Activated naive CD4-positive, alpha-beta T cell treated with anti-CD3 and anti-CD28 coated beads, Interleukin-2, amount 10 ng/mL, durations not matched to agents 7 days and 5 days (primary cell): ENCODE data around the gene PKDCC.
A peak's percentile ranks its signal among the peaks of the same experiment; 100 is the strongest.

Experiments used
- CTCF ChIA-PET: fragments of 350-600 bp; sonication (Branson Sonifier 250); formaldehyde crosslinking; loops from one replicate; lab custom pipeline; 2021; ENCODE audit warnings: antibody characterized with exemption; lab: Charles Lee
- DNase-seq: peaks from one replicate; pipeline ENCODE4 v3.0.0-alpha.2; 2020
- H3K27ac Mint-ChIP-seq: one replicate; pipeline ENCODE4 v1.8.0; 2021; ENCODE audit warnings: mild to moderate bottlenecking, moderate library complexity, mixed read lengths
- H3K27me3 Mint-ChIP-seq: one replicate; pipeline ENCODE4 v1.8.0; 2021; ENCODE audit warnings: mild to moderate bottlenecking, mixed read lengths
- H3K36me3 Mint-ChIP-seq: one replicate; pipeline ENCODE4 v1.8.0; 2021; ENCODE audit warnings: mixed read lengths
- H3K4me1 Mint-ChIP-seq: one replicate; pipeline ENCODE4 v1.8.0; 2021; ENCODE audit warnings: mixed read lengths
- H3K4me3 Mint-ChIP-seq: one replicate; pipeline ENCODE4 v1.8.0; 2021; ENCODE audit warnings: mild to moderate bottlenecking, moderate library complexity, mixed read lengths
- H3K9me3 Mint-ChIP-seq: one replicate; pipeline ENCODE4 v1.8.0; 2021; ENCODE audit warnings: mixed read lengths

PKDCC gene

GRCh38 chr2:42047488-42048298 is at the start of gene PKDCC:
Gene PKDCC (plus strand): TSS chr2:42048021. CDS start chr2:42048200, 179 bp downstream.
- Mint-ChIP-seq H3K4me3 (peak within 1 kb of the TSS; percentile 41), H3K27me3 (peaks cover 87% of the 10 kb centered on the region), H3K27ac (no peak within 1 kb of the TSS), H3K4me1 (peaks cover 7% of the 10 kb centered on the region), H3K36me3 (no peaks in the 10 kb centered on the region), H3K9me3 (no peaks in the 10 kb centered on the region)
- DNase-seq, result peak; percentile 32
- CTCF ChIA-PET, result no interaction called here

DNA sequence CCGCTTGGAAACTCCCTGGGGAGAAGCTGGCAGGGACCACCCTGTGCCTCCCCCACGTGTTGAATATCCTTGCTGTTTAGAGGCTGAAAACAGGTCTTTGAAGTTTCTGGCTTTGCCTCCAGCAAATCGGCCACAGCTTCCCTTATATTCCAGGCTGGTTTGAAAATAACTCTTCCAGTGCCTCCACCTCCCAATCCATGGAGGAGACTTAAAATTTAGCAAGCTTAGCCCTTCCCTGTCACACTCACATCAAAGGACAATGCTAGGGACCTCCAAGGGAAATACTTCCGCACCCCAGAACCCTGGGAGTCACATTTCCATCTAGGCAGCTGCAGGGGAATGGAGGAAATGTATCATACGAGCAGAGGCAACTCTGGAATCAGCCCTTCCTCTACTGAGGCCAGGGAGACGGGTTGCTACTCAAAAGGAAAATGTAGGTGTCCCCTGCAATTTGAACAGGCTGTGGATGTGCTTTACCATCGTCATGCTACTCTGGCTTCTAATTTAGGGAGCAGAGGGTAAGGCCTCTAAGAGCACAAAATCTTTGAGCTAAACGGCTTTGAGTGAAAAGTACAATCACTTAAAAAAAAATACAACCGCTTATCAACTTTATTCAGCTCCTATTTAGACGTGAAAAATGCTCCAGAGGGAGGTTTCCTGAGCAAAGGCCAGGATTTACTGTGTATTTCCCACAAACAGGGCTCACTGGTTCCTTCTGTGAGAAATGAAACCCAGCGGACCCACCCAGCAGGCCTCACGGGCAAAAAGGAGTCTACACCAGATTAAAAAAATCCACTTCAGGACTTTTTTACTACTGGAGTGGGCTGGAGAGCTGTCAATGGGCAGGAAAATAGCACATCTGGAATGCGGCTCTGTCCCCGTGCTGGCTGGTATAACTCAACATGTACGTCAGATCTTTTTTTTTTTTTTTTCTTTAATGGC is 49.4 kb upstream of the PKDCC start:
- Mint-ChIP-seq H3K27me3 (peaks cover 7% of the 10 kb centered on the region), H3K4me1 (no peaks in the 10 kb centered on the region), H3K36me3 (no peaks in the 10 kb centered on the region), H3K4me3 (no peak overlapping the region), H3K27ac (no peak overlapping the region), H3K9me3 (peaks cover 2% of the 10 kb centered on the region)
- CTCF ChIA-PET, result no interaction called here
- no peak for DNase-seq

- Mint-ChIP-seq H3K27me3 (peaks cover 7% of the 10 kb centered on the region), H3K4me1 (no peaks in the 10 kb centered on the region), H3K36me3 (no peaks in the 10 kb centered on the region), H3K4me3 (no peak overlapping the region), H3K9me3 (peaks cover 4% of the 10 kb centered on the region), H3K27ac (no peak overlapping the region)
- CTCF ChIA-PET, result no interaction called here
- no peak for DNase-seq
These were observed 48.7 kb upstream of the PKDCC start for GRCh38 chr2:41999128-41999480.

GRCh38 chr2:41999592-42000281 is 48.1 kb upstream of the PKDCC start:
- H3K27ac Mint-ChIP-seq, result no peak overlapping the region
- H3K4me3 Mint-ChIP-seq, result no peak overlapping the region
- CTCF ChIA-PET, result no interaction called here
- H3K36me3 Mint-ChIP-seq, result no peaks in the 10 kb centered on the region
- peaks cover 7% of the 10 kb centered on the region for H3K27me3 Mint-ChIP-seq
- H3K9me3 Mint-ChIP-seq, result peaks cover 8% of the 10 kb centered on the region
- H3K4me1 Mint-ChIP-seq, result no peaks in the 10 kb centered on the region
- DNase-seq, result no peak

GRCh38 chr2:42001711-42002201 is 46.1 kb upstream of the PKDCC start:
- CTCF ChIA-PET, result no interaction called here
- no peak for DNase-seq
- Mint-ChIP-seq H3K9me3 (peaks cover 12% of the 10 kb centered on the region), H3K27ac (no peak overlapping the region), H3K27me3 (peaks cover 12% of the 10 kb centered on the region), H3K4me1 (no peaks in the 10 kb centered on the region), H3K4me3 (no peak overlapping the region), H3K36me3 (no peaks in the 10 kb centered on the region)

GRCh38 chr2:42007551-42007950 is 40.3 kb upstream of the PKDCC start:
- CTCF ChIA-PET, result no interaction called here
- Mint-ChIP-seq H3K27me3 (peaks cover 17% of the 10 kb centered on the region), H3K36me3 (no peaks in the 10 kb centered on the region), H3K9me3 (peaks cover 12% of the 10 kb centered on the region), H3K4me1 (peaks cover 10% of the 10 kb centered on the region), H3K4me3 (no peak overlapping the region), H3K27ac (no peak overlapping the region)
- no peak for DNase-seq

- H3K27me3 Mint-ChIP-seq, result peaks cover 17% of the 10 kb centered on the region
- no peak for DNase-seq
- H3K4me3 Mint-ChIP-seq, result no peak overlapping the region
- CTCF ChIA-PET, result no interaction called here
- peaks cover 12% of the 10 kb centered on the region for H3K9me3 Mint-ChIP-seq
- peaks cover 10% of the 10 kb centered on the region for H3K4me1 Mint-ChIP-seq
- H3K27ac Mint-ChIP-seq, result no peak overlapping the region
- no peaks in the 10 kb centered on the region for H3K36me3 Mint-ChIP-seq
These were observed 39.4 kb upstream of the PKDCC start for GRCh38 chr2:42008241-42008921.

- H3K27ac Mint-ChIP-seq, result no peak overlapping the region
- peaks cover 10% of the 10 kb centered on the region for H3K4me1 Mint-ChIP-seq
- peaks cover 17% of the 10 kb centered on the region for H3K27me3 Mint-ChIP-seq
- DNase-seq, result no peak
- CTCF ChIA-PET, result interaction anchor here (1.0 to 1.1 kb wide), 2 partner anchors 24 to 140 kb away, joined by 4 to 7 read pairs; no protein-coding TSS in a partner anchor
- H3K36me3 Mint-ChIP-seq, result no peaks in the 10 kb centered on the region
- peak overlapping the region; percentile 53 for H3K4me3 Mint-ChIP-seq
- H3K9me3 Mint-ChIP-seq, result peaks cover 5% of the 10 kb centered on the region
These were observed 37.9 kb upstream of the PKDCC start for GRCh38 chr2:42009657-42010580.

DNA sequence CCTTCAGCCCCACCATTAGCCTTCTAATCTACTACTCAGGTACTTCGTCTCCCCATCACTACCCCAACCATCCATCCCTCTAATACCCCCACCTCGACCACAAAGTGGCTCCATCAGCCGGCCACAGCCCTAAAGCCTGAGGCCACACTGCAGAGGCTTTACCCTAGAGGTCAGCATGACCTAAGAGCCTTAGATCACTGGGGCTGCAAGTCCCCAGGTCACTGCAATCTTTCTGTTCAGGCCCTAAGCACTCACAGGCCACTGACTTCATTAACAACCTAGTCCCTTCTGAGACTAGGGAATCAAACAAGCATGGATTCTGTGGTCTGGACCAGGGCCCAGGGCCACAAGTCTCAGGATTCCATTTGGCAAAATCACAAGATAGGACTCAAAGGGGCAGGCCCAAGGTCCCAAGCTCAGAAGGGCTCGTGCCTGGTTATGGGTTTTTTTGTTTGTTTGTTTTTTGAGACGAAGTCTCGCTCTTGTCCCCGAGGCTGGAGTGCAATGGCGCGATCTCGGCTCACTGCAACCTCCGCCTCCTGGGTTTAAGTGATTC is 37.0 kb upstream of the PKDCC start:
- CTCF ChIA-PET, result no interaction called here
- Mint-ChIP-seq H3K9me3 (no peaks in the 10 kb centered on the region), H3K27ac (no peak overlapping the region), H3K36me3 (no peaks in the 10 kb centered on the region), H3K4me1 (peaks cover 10% of the 10 kb centered on the region), H3K27me3 (peaks cover 13% of the 10 kb centered on the region), H3K4me3 (no peak overlapping the region)
- no peak for DNase-seq

GRCh38 chr2:42012137-42012536 is 35.7 kb upstream of the PKDCC start:
- Mint-ChIP-seq H3K36me3 (no peaks in the 10 kb centered on the region), H3K4me1 (peaks cover 10% of the 10 kb centered on the region), H3K9me3 (peaks cover 2% of the 10 kb centered on the region), H3K27ac (no peak overlapping the region), H3K4me3 (no peak overlapping the region), H3K27me3 (peaks cover 13% of the 10 kb centered on the region)
- no peak for DNase-seq
- CTCF ChIA-PET, result no interaction called here

- Mint-ChIP-seq H3K4me1 (peaks cover 10% of the 10 kb centered on the region), H3K9me3 (peaks cover 2% of the 10 kb centered on the region), H3K27ac (no peak overlapping the region), H3K36me3 (no peaks in the 10 kb centered on the region), H3K27me3 (peaks cover 13% of the 10 kb centered on the region), H3K4me3 (no peak overlapping the region)
- DNase-seq, result no peak
- CTCF ChIA-PET, result no interaction called here
These were observed 35.2 kb upstream of the PKDCC start for GRCh38 chr2:42012651-42013050.

GRCh38 chr2:42013409-42013808 is 34.4 kb upstream of the PKDCC start:
- CTCF ChIA-PET, result no interaction called here
- no peak for DNase-seq
- Mint-ChIP-seq H3K4me1 (peaks cover 10% of the 10 kb centered on the region), H3K4me3 (no peak overlapping the region), H3K27ac (no peak overlapping the region), H3K9me3 (peaks cover 2% of the 10 kb centered on the region), H3K36me3 (no peaks in the 10 kb centered on the region), H3K27me3 (peaks cover 10% of the 10 kb centered on the region)
